OCI-LY1 (cell line): ENCODE measurements around the gene TMEM220.

Source experiments
- CTCF ChIP-seq: fragments of 200-600 bp; sonication (generic), shearing (Covaris generic); IDR thresholded peaks from 2 replicates; pipeline ENCODE4 v1.5.1; 2017; ENCODE audit warnings: mild to moderate bottlenecking, antibody characterized with exemption, low read length, moderate library complexity, mixed read lengths
- EZH2 ChIP-seq: fragments of 200-600 bp; sonication (generic), shearing (Covaris generic); IDR thresholded peaks from 2 replicates; pipeline ENCODE4 v1.8.0; 2017; ENCODE audit warnings: borderline replicate concordance, mixed run types, mild to moderate bottlenecking, antibody characterized with exemption, low read length, moderate library complexity, mixed read lengths

DNA sequence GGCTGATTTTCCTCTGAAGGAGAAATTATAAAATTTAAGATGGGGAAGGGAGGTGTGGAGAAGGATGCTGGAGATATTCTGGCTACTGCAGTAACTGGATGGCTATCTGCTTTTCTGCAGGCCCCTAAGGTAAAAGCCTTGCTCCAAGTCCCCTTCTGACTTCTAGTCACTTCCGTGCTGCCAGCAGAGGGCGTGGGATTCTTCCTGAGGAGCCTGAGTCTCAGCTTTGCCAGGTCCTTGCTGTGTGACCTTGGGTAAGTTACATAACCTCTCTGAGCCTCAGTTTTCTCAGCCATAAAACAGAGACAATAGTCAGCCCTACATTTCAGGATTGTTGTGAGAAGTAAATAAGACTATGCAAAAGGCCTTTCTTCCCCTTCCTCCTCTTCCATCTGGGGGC lies 24.3 kb upstream of the TMEM220 start:
- TF ChIP-seq CTCF: peak; percentile 53
- no peak for TF ChIP-seq EZH2
